Activated naive CD4-positive, alpha-beta T cell treated with anti-CD3 and anti-CD28 coated beads for 36 hours (primary cell): Measurements from ENCODE around the gene TNK2. TPM values are rescaled to one million over a fixed set of nuclear protein-coding genes. Genes with fewer than 3 reads are reported as not detected.
"Not testable (repeated sequence)": the region's sequence is repeated elsewhere in the genome, so short reads cannot be mapped to it uniquely, and the experiment has no call there.

Experiments
- CTCF ChIA-PET: fragments of 350-600 bp; sonication (Branson Sonifier 250); formaldehyde crosslinking; loops from one replicate; lab custom pipeline; 2021; ENCODE audit warnings: antibody characterized with exemption; lab: Charles Lee
- DNase-seq: peaks from one replicate; pipeline ENCODE4 v3.0.0-alpha.2; 2020
- H3K27ac Mint-ChIP-seq: one replicate; pipeline ENCODE4 v1.8.0; 2021; ENCODE audit warnings: mild to moderate bottlenecking, mixed read lengths
- H3K27me3 Mint-ChIP-seq: one replicate; pipeline ENCODE4 v1.8.0; 2021; ENCODE audit warnings: low read depth, mixed read lengths
- H3K36me3 Mint-ChIP-seq: one replicate; pipeline ENCODE4 v1.8.0; 2021; ENCODE audit warnings: low read depth, mixed read lengths
- H3K4me1 Mint-ChIP-seq: one replicate; pipeline ENCODE4 v1.8.0; 2021; ENCODE audit warnings: low read depth, mixed read lengths
- H3K4me3 Mint-ChIP-seq: one replicate; pipeline ENCODE4 v1.8.0; 2021; ENCODE audit warnings: mild to moderate bottlenecking, moderate library complexity, mixed read lengths
- H3K9me3 Mint-ChIP-seq: one replicate; pipeline ENCODE4 v1.8.0; 2021; ENCODE audit warnings: mixed read lengths
- intact Hi-C: fragments of 100-400 bp; cut with micrococcal nuclease; formaldehyde crosslinking; loops from one replicate; pipeline ENCODE4 v1.15.1; 2023
- total RNA-seq, 2 experiments: library from RNA; stranded (reverse); gene quantifications; one replicate each; pipeline ENCODE4 v1.2.3, GENCODE V29; 2021

TNK2 gene
- total RNA-seq, 2 experiments from 2014 or later: 40.0 to 46.6 TPM

DNA sequence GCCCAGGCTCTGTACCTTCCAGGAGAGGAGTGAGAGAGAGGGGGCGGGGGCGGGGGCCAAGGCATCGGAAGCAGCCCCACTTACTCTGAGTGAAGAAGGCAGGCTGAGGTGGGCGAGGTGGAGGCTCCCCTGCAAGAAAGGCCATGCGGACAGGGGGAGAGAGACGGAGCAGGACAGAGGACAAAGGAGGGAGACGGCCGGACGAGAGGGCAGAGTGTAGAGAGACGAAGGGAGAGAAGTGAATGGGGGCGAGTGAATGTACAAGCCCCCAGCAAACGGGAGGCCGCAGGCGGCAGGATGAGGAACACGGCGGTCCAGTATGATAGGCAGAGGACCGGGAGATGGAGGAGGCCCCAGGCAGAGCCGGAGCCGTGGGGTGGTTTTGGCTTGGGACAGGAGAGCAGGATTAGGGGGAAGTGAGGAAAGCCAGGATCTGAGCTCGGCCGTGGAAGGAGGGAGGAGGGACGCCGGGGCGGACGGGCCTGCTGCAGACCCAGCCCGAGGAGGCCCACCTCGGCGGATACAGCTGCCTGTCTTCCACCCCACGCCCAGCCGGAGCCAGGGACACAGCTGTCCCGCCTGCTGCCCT lies 38.8 kb downstream of the TNK2 start:
- Mint-ChIP-seq H3K27ac (no peak overlapping the region), H3K4me1 (no peaks in the 10 kb centered on the region), H3K27me3 (no peaks in the 10 kb centered on the region), H3K4me3 (no peak overlapping the region), H3K36me3 (no peaks in the 10 kb centered on the region), H3K9me3 (no peaks in the 10 kb centered on the region)
- intact Hi-C loops: no loop called here
- CTCF ChIA-PET: interaction anchor here (2.7 kb wide), 1 partner anchor 25 kb away, joined by 9 read pairs; no protein-coding TSS in a partner anchor
- DNase-seq: no peak

DNA sequence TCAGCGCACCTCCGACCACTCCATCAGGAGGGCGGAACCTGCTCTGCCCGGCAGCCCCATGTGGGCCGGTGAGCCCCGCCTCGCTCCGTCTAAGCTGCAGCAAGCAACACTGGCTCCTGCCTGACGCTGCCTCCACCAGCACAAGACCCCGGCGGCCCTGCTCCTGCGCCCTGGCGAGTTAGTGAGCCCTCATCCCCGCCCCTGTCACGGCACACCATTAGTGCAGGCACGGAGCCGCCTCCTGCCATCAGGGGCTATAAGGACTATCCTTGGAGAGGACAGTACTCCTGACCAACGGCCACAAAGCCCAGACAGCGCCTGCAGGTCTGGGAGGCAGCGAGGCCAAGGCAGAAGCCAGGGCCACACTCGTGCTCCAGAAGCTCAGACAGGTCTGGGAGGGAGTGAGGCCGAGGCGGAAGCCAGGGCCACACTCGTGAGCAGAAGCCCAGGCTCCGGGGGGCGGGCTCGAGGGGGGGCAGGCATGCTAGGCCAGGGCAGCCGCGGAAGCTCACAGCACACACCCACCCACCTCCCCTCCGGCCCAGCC lies 39.4 kb downstream of the TNK2 start:
- intact Hi-C loops: no loop called here
- H3K27me3 Mint-ChIP-seq: no peaks in the 10 kb centered on the region
- no peaks in the 10 kb centered on the region for H3K36me3 Mint-ChIP-seq
- H3K27ac Mint-ChIP-seq: no peak overlapping the region
- CTCF ChIA-PET: interaction anchor here (2.7 kb wide), 1 partner anchor 25 kb away, joined by 9 read pairs; no protein-coding TSS in a partner anchor
- no peak overlapping the region for H3K4me3 Mint-ChIP-seq
- no peaks in the 10 kb centered on the region for H3K4me1 Mint-ChIP-seq
- H3K9me3 Mint-ChIP-seq: no peaks in the 10 kb centered on the region
- no peak for DNase-seq

DNA sequence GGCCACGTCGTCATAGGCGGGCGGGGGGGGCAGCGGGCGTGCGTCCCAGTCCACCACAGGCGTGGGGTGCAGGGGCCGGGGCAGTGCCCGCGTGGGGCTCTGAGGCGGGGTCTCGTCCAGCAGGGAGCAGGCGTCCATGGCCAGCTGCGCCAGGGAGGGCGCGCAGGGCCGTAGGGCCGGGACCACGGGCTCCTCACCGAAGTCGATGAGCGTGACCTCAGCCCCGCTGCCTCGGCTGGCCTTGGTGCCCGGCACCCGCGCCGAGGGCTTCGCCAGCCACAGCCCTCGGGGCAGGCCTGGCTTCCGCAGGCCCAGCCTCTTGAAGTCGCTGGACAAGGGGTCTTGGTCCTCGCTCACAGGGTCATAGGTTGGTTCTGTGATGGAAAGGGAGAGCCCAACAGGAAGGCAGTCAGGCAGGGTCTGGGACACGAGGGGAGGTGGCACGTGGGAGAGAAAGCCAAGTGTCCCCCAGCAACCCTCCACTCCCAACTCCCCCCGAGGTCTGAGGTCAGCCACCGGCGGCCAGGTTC lies 40.0 kb downstream of the TNK2 start:
- Mint-ChIP-seq H3K9me3 (no peaks in the 10 kb centered on the region), H3K27me3 (no peaks in the 10 kb centered on the region), H3K27ac (no peak overlapping the region), H3K36me3 (no peaks in the 10 kb centered on the region), H3K4me1 (no peaks in the 10 kb centered on the region), H3K4me3 (no peak overlapping the region)
- CTCF ChIA-PET: no interaction called here
- intact Hi-C loops: no loop called here
- DNase-seq: no peak

DNA sequence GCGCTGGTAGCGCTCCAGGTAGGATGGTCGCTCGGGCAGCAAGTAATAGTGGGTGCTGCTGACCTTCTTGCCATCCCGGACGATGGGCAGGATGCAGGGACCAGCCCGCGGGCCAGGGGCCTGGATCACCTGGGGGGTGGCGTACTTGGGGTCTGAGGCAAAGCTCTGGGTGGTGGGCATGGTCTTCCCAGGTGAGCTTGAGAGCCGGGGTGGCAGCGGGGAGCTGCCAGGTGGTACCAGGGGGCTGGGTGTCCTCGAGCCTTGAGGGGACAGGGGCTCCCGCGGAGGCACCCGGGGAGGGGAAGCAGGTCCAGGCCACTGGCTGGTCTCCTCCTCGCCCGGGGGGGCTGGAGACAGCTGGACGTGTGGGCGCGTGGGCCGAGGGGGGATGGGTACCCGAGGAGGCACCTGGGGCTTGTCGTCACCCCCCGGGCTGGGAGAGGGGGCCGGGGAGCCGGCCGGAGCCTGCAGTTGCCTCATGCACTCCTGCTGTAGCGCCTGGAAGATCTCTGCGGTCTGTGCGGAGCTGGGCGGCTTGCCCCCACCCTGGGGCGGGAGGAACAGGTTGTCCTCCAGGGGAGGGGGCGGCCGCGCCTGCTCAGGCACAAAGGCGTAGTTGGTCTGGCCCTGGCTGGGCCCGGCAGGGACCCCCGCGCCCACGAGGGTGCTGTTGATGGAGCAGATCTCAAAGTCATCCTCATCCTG lies 40.6 kb downstream of the TNK2 start:
- peaks cover 4% of the 10 kb centered on the region for H3K4me1 Mint-ChIP-seq
- CTCF ChIA-PET: no interaction called here
- H3K27me3 Mint-ChIP-seq: no peaks in the 10 kb centered on the region
- no peaks in the 10 kb centered on the region for H3K36me3 Mint-ChIP-seq
- no peak overlapping the region for H3K27ac Mint-ChIP-seq
- no peak overlapping the region for H3K4me3 Mint-ChIP-seq
- no peak for DNase-seq
- H3K9me3 Mint-ChIP-seq: no peaks in the 10 kb centered on the region
- intact Hi-C loops: no loop called here

DNA sequence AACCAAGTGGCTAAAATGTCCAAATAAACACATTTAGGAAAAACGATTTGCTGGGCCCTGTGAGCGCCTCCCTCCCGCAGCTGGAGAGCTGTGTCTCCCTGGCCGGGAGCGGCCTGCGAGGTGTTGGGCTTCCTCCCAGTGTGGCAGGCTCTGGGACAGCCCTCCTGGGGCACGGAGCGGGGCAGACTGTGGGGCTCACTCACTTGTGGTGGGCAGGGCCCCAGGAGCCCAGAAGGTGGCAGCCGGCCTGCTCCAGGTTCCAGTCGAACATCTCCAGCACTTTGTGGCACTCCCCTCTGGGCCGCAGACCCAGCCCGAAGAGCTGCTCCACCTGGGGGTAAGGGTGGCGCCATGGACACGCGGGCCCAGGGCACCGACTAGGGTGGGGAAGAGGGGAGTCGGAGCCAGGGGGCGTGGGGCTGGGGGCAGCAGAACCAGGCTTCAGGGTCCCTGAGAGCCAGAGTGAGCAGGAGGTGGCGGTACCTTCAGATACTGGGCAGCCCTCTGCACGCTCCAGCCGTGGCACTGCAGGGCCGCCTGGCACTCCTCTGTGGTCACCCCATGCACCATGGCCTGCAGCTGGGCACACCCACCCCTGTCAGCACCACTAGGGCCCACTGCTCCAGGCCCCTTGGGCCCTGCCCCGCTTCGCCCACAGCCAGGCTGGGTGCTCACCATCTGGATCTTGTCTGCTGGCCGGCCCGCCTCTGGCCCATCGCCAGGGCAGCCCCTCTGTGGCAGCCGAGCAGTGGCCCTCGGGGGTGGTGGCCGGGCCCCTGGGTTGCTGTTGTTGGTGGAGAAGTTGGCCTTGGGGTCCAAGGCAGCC lies 41.5 kb downstream of the TNK2 start:
- DNase-seq: no peak
- Mint-ChIP-seq H3K27ac (no peak overlapping the region), H3K4me3 (no peak overlapping the region), H3K4me1 (peaks cover 4% of the 10 kb centered on the region), H3K36me3 (no peaks in the 10 kb centered on the region), H3K27me3 (no peaks in the 10 kb centered on the region), H3K9me3 (no peaks in the 10 kb centered on the region)
- intact Hi-C loops: no loop called here
- CTCF ChIA-PET: no interaction called here

DNA sequence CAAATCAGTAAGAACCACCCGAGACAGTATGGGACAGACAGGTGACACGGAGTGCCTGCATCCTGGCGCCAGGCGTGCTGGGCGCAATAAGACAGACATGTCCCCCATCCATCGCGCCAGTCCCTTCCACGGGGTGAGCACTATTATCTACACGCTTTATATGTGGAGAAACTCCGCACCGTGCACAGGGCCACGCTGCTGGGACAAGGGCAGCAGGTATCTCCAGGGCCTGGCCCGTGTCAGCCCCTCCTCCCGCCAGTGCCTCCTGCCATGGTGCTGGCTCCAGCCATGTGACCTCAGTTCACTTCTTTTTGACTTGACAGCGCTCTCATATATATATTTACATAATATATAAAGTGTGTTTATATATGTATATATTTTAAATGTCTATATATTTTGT lies 42.6 kb downstream of the TNK2 start:
- CTCF ChIA-PET: no interaction called here
- Mint-ChIP-seq H3K9me3 (no peaks in the 10 kb centered on the region), H3K27me3 (no peaks in the 10 kb centered on the region), H3K27ac (no peak overlapping the region), H3K4me3 (no peak overlapping the region), H3K36me3 (no peaks in the 10 kb centered on the region), H3K4me1 (peaks cover 4% of the 10 kb centered on the region)
- intact Hi-C loops: no loop called here
- no peak for DNase-seq

DNA sequence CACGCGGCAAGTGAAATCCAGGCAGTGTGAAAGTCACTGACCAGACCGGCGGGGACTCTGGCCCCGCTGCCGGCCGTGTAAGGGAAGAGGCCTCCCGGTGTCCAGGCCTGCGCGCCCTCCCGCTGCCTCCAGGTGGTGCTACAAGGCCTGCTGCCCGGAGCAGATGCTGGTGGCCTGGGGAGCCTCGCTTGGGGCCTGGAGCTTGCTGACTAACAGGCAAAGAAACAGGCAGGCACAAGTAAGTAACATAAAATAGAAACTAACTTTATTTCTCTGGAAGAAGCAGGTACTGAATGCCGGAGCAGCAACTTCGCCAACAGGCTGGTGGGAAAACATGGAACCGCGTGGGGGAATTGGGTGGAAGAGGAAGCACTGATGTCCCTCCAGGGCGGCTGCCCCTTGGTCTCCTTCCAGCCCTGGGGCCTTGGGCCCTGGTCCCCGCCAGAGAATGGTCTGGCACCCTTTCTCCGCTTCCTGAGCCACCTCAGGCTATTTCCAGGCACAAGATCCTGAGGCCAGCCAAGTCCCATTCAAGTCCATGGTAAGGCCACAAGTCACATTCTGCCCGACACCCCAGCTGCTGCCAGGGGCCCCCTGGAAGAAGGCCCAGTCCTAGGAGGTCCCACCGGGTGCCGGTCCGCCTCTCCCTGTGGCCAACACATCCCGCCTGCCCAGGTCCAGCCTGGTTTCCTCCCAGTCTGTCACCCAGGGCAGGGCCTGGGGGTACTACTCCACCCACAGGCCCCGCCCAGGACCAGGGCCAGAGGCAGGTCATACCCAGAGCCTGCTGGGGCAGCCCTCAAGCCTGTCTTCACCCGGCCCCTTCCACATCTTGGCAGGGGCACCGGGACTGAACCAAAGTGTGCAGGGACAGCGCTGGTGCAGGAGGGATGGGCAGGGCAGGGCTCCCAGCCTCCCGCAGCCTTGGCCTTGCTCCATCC lies 45.0 kb downstream of the TNK2 start:
- H3K4me3 Mint-ChIP-seq: no peak overlapping the region
- peak overlapping the region; percentile 36 for H3K27ac Mint-ChIP-seq
- intact Hi-C loops: loop anchor here (1.0 to 5.0 kb wide), 3 partner anchors 31 to 334 kb away; no protein-coding TSS in a partner anchor
- H3K9me3 Mint-ChIP-seq: no peaks in the 10 kb centered on the region
- CTCF ChIA-PET: interaction anchor here (1.0 to 1.4 kb wide), 5 partner anchors 26 to 78 kb away, joined by 3 to 9 read pairs (median 4); no protein-coding TSS in a partner anchor
- DNase-seq: peak; percentile 79
- peaks cover 8% of the 10 kb centered on the region for H3K4me1 Mint-ChIP-seq
- H3K27me3 Mint-ChIP-seq: no peaks in the 10 kb centered on the region
- no peaks in the 10 kb centered on the region for H3K36me3 Mint-ChIP-seq

DNA sequence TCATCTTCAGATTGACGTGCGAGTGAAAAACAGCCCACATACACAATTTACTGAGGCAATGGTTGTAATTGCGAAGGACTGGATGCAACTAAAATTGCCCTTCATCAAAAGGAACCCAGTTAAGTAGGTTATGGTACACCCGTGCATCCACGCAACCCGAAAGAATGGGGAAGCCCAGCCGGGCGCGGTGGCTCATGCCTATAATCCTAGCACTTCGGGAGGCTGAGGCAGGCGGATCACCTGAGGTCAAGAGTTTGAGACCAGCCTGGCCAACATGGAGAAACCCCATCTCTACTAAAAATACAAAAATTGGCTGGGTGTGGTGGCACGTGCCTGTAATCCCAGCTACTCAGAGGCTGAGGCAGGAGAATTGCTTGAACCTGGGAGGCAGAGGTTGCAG lies 46.0 kb downstream of the TNK2 start:
- DNase-seq, H3K36me3 Mint-ChIP-seq: not testable (repeated sequence)

DNA sequence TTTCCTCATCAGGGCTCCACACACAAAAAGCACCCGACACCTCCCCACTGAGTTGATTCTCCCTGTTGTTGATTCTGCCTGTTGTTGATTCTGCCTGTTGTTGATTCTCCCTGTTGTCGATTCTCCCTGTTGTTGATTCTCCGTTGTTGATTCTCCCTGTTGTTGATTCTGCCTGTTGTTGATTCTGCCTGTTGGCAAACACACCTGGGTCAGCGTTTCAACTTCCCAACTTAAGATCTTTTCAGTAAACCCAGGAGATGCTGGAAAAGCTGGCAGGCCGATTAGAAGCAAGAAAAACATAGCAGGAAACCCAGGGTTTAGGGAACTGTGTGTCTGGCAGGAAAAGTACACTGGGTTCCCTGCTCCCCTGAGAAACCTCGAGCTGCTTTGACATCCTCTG lies 47.9 kb downstream of the TNK2 start:
- Mint-ChIP-seq H3K9me3 (no peaks in the 10 kb centered on the region), H3K4me1 (peaks cover 8% of the 10 kb centered on the region), H3K4me3 (no peak overlapping the region), H3K27ac (no peak overlapping the region), H3K36me3 (no peaks in the 10 kb centered on the region), H3K27me3 (no peaks in the 10 kb centered on the region)
- intact Hi-C loops: loop anchor here (5.0 kb wide), 1 partner anchor 337 kb away; no protein-coding TSS in a partner anchor
- DNase-seq: no peak
- CTCF ChIA-PET: interaction anchor here (0.9 to 5.1 kb wide), 7 partner anchors 10 to 59 kb away, joined by 4 to 96 read pairs (median 5); no protein-coding TSS in a partner anchor

More for the DNA sequence above, 46.0 kb downstream of the TNK2 start:
- CTCF ChIA-PET: interaction anchor here (0.6 to 5.1 kb wide), 8 partner anchors 9 to 57 kb away, joined by 3 to 96 read pairs (median 4); no protein-coding TSS in a partner anchor
- H3K9me3 Mint-ChIP-seq, H3K27me3 Mint-ChIP-seq, H3K4me3 Mint-ChIP-seq, H3K27ac Mint-ChIP-seq, H3K4me1 Mint-ChIP-seq: not testable (repeated sequence)
- intact Hi-C loops: loop anchor here (5.0 kb wide), 1 partner anchor 335 kb away; no protein-coding TSS in a partner anchor

DNA sequence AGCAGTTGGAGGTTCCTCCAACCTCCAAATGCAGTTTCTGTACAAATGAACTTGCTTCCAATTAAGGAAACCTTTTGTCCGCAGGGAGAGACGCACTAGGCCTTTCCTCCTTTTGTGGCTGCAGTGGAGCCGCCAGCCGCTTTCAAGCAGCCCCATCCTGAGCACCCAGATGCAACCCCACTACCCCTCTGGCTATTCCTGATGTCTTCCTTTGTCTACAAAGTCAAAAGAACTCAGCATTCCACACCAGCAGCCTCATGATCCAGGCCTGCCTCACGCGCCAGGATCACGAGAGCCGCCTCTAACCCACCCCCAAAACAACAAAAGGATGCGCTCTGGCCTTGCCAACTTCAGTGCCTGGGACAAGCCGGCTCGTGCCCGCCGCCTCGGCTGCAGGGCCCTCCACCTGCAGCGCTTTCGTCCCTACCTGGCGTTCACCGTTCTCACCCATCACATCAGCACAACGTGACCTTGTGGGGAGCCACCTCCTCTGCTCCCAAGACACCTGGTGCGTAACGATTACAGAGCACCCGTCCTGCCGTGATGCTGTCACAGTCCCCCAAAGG lies 48.4 kb downstream of the TNK2 start:
- Mint-ChIP-seq H3K27ac (no peak overlapping the region), H3K4me1 (peaks cover 8% of the 10 kb centered on the region), H3K27me3 (no peaks in the 10 kb centered on the region), H3K36me3 (no peaks in the 10 kb centered on the region), H3K9me3 (no peaks in the 10 kb centered on the region), H3K4me3 (no peak overlapping the region)
- intact Hi-C loops: loop anchor here (1.0 to 10.0 kb wide), 5 partner anchors 34 to 337 kb away; no protein-coding TSS in a partner anchor
- CTCF ChIA-PET: interaction anchor here (0.8 to 5.1 kb wide), 15 partner anchors 9 to 579 kb away, joined by 3 to 96 read pairs (median 4); partner anchors contain the start of gene TNK2
- no peak for DNase-seq
